Measurements from ENCODE around the gene CDC42EP1.

DNA sequence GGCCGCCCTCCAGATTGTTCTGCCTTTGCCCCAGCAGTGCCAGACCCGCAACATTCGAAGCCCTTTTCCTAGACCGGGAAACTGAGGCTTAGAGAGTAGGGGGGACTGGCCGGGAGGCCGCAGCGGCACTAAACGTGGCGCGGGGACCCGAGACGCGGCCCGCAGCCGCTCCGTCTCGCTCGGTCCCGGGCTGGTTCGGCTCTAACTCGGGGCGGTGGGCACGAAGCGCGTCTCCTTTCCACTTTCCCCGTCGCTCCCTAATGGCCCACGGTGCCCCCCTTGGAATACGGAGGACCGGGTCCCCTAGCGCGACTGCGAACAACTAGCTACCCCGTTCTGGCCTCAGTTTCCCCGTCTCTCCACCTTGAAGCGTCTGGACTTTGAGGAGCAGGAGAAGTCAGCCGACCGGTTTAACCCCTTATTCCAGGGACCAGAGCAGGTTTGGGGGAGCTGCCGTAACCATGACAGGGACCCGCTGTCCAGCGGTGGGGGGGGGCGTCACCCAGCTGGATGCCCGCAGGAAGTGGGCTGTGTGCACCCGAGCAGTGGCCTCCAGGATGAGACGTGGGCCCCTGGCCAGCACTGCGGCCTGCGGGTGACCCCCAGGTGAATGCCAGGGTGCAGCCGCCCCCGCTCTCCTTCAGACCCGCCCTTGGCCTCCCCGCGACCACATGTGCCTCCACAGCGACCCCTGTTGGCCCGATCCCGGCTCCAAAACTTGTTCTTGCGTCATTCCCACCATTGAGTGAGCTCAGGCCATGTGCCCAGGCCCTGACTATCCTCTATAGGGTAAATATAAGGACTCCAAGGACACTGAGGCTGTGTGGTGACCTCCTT is 1.1 kb downstream of the CDC42EP1 start:
- TF ChIP-seq BHLHE40 (IDR thresholded peaks at IDR 0.05; ENCODE audit: borderline replicate concordance) = no peak
- no peak for TF ChIP-seq TARDBP (IDR thresholded peaks at IDR 0.05)
